ENCODE measurements around the gene TMEFF2.

DNA sequence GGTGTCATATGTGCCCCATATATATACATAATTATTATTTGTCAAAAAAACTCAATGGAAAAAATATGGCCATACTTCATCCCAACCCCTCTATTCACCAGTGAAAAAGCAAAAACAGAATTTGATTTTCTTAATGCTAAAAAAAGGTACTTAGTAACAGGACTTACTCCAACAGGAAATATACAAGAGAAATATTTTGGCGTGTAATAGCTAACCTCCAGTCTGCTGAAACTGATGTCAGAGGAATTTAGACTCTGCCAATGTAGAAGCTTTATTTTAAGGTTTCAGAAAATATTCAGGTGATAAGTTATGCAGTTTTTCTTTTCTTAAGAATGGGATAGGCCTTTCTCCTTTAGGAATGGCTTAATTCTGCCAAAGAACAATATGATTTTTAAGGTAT, 72.6 kb downstream of the TMEFF2 start:
- TF ChIP-seq YY1 (IDR thresholded peaks at IDR 0.05; ENCODE audit: insufficient read depth, insufficient read length) (no peak), SUZ12 (IDR thresholded peaks at IDR 0.05; ENCODE audit: extremely low read depth, insufficient read depth, insufficient read length) (no peak), ZNF274 (IDR thresholded peaks at IDR 0.05; ENCODE audit: low read depth, low read length) (no peak)

All from NT2/D1 (cell line).